GM19452 (cell line): ENCODE data around the gene PHLDA1.

ENCODE experiments used
- ATAC-seq: cut with Tn5 transposase; IDR thresholded peaks from one replicate; pipeline ENCODE4 v1.9.1; 2021; ENCODE audit not compliant: unreplicated experiment

Gene PHLDA1

GRCh38 chr12:76020281-76020680 is 11.3 kb downstream of the PHLDA1 start:
- peak; percentile 67 for ATAC-seq

- no peak for ATAC-seq
Measured at GRCh38 chr12:76018672-76019071, 12.9 kb downstream of the PHLDA1 start.

- no peak for ATAC-seq
Measured at GRCh38 chr12:76018111-76018510, 13.5 kb downstream of the PHLDA1 start.

GRCh38 chr12:76014007-76014406 is 17.6 kb downstream of the PHLDA1 start:
- ATAC-seq, result no peak

GRCh38 chr12:76013603-76014002 is 18.0 kb downstream of the PHLDA1 start:
- ATAC-seq, result no peak

- ATAC-seq, result no peak
Measured at GRCh38 chr12:76012644-76013043, 18.9 kb downstream of the PHLDA1 start.

- no peak for ATAC-seq
Measured at GRCh38 chr12:76010732-76011458, 20.7 kb downstream of the PHLDA1 start.

- ATAC-seq, result no peak
Measured at GRCh38 chr12:76008428-76008827, 23.1 kb downstream of the PHLDA1 start.

GRCh38 chr12:76007640-76008039 is 23.9 kb downstream of the PHLDA1 start:
- ATAC-seq, result no peak

GRCh38 chr12:76006028-76006925 is 25.3 kb downstream of the PHLDA1 start:
- no peak for ATAC-seq

- ATAC-seq, result no peak
Measured at GRCh38 chr12:76003355-76003638, 28.3 kb downstream of the PHLDA1 start.

- no peak for ATAC-seq
Measured at GRCh38 chr12:76002598-76003354, 28.8 kb downstream of the PHLDA1 start.

GRCh38 chr12:75998292-75999063 is 33.1 kb downstream of the PHLDA1 start:
- ATAC-seq, result no peak

- no peak for ATAC-seq
Measured at GRCh38 chr12:75997658-75998057, 33.9 kb downstream of the PHLDA1 start.

GRCh38 chr12:75996861-75997447 is 34.6 kb downstream of the PHLDA1 start:
- ATAC-seq, result no peak

GRCh38 chr12:75995691-75996090 is 35.9 kb downstream of the PHLDA1 start:
- no peak for ATAC-seq

GRCh38 chr12:75994069-75994740 is 37.4 kb downstream of the PHLDA1 start:
- no peak for ATAC-seq

GRCh38 chr12:75991753-75992152 is 39.8 kb downstream of the PHLDA1 start:
- ATAC-seq, result no peak

- no peak for ATAC-seq
Measured at GRCh38 chr12:75990189-75990912, 41.2 kb downstream of the PHLDA1 start.
